GM18868 (cell line): ENCODE data around the gene FAM9C.
A peak's percentile ranks its signal among the peaks of the same experiment; 100 is the strongest.

ENCODE experiments used
- ATAC-seq: cut with Tn5 transposase; IDR thresholded peaks from one replicate; pipeline ENCODE4 v1.9.1; 2021; ENCODE audit warnings: mild to moderate bottlenecking, moderate library complexity; ENCODE audit not compliant: unreplicated experiment

FAM9C gene

GRCh38 chrX:13008851-13009250 lies 35.6 kb downstream of the FAM9C start:
- no peak for ATAC-seq

- ATAC-seq: peak; percentile 39
These were observed 36.3 kb downstream of the FAM9C start for GRCh38 chrX:13008189-13008533.

GRCh38 chrX:13007519-13008188 lies 36.8 kb downstream of the FAM9C start:
- peak; percentile 6 for ATAC-seq

- ATAC-seq: peak; percentile 56
These were observed 38.6 kb downstream of the FAM9C start for GRCh38 chrX:13005661-13006473.

- ATAC-seq: no peak
These were observed 42.3 kb downstream of the FAM9C start for GRCh38 chrX:13001961-13002671.

GRCh38 chrX:13001097-13001496 lies 43.3 kb downstream of the FAM9C start:
- no peak for ATAC-seq

- ATAC-seq: peak; percentile 50
These were observed 44.1 kb downstream of the FAM9C start for GRCh38 chrX:13000301-13000811.

GRCh38 chrX:12999422-12999821 lies 45.0 kb downstream of the FAM9C start:
- ATAC-seq: peak; percentile 56

GRCh38 chrX:12997906-12998687 lies 46.3 kb downstream of the FAM9C start:
- no peak for ATAC-seq

GRCh38 chrX:12996934-12997435 lies 47.4 kb downstream of the FAM9C start:
- ATAC-seq: no peak

GRCh38 chrX:12994321-12994720 lies 50.1 kb downstream of the FAM9C start:
- ATAC-seq: no peak

- no peak for ATAC-seq
These were observed 50.6 kb downstream of the FAM9C start for GRCh38 chrX:12993826-12994225.

GRCh38 chrX:12992544-12993118 lies 51.8 kb downstream of the FAM9C start:
- no peak for ATAC-seq

- no peak for ATAC-seq
These were observed 52.8 kb downstream of the FAM9C start for GRCh38 chrX:12991575-12991974.

GRCh38 chrX:12989461-12989860 lies 55.0 kb downstream of the FAM9C start:
- ATAC-seq: no peak

- ATAC-seq: no peak
These were observed 55.6 kb downstream of the FAM9C start for GRCh38 chrX:12988797-12989196.

- no peak for ATAC-seq
These were observed 56.4 kb downstream of the FAM9C start for GRCh38 chrX:12987900-12988594.

GRCh38 chrX:12987340-12987739 lies 57.1 kb downstream of the FAM9C start:
- no peak for ATAC-seq

GRCh38 chrX:12986886-12987285 lies 57.5 kb downstream of the FAM9C start:
- ATAC-seq: no peak
